M059J (cell line): Measurements from ENCODE around the gene NOXRED1. TPM values are rescaled to one million over a fixed set of nuclear protein-coding genes. Genes with fewer than 3 reads are reported as not detected.
"Not testable (repeated sequence)": the region's sequence is repeated elsewhere in the genome, so short reads cannot be mapped to it uniquely, and the experiment has no call there.

ENCODE experiments used
- DNase-seq: peaks from one replicate; pipeline ENCODE4 v3.0.0-alpha.2; 2012; ENCODE audit warnings: low read depth
- total RNA-seq: library from RNA; depleted of rRNA; stranded (reverse); fragments of >200 nt; shearing (Covaris generic); gene quantifications from 2 replicates; pipeline ENCODE4 v1.2.3, GENCODE V29; 2014; rRNA removed

NOXRED1 gene
- not detected in 2 replicates for total RNA-seq

DNA sequence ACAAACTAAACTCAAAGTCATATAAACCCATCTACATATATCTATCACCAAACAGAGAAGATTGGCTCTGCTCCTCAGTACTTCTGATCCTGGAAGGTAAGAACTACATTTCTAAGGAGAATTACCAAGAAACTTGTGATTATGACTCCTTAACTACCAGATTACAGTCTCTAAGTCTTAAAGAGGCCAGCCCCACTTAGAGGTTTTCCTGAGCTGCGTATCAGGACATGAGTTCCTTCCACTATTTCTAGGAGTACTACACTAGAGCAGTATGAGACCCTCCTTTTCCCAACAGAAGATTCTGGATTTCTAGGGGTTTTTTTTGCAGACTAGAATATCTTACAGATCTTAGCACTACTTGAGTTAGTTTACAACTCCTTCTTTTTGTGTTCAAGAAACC lies at the start of gene NOXRED1:
TSS of gene NOXRED1 (minus strand) at position 101 of the 400 bp plus-strand sequence. CDS start 634 bp downstream, outside the sequence.
- no peak for DNase-seq

GRCh38 chr14:77470224-77470870 lies 47.0 kb upstream of the NOXRED1 start:
- no peak for DNase-seq

DNA sequence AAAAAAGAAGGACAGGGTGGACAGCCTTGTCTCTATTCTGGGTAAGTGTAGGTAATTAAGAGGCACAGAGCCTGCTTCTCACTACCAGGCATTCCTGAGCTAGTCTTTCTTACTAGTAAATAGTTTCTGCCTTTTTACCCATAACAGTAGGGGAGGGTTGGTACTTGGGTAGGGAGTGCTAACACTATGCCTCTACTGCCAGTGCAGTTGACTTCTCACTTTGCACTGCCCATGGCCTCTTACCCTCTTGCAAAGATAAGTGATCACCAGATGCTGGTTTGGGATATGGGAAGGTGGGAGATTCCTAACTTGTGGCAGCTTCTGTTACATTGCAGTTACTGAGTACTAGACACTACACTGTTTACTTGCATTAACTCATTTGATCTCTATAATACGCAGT lies 46.2 kb upstream of the NOXRED1 start:
- DNase-seq: no peak

GRCh38 chr14:77469067-77469505 lies 45.8 kb upstream of the NOXRED1 start:
- no peak for DNase-seq

- no peak for DNase-seq
These were observed 44.5 kb upstream of the NOXRED1 start for GRCh38 chr14:77467801-77468200.

GRCh38 chr14:77459072-77459723 lies 35.9 kb upstream of the NOXRED1 start:
- DNase-seq: peak; percentile 58

GRCh38 chr14:77458249-77458950 lies 35.1 kb upstream of the NOXRED1 start:
- peak; percentile 49 for DNase-seq

DNA sequence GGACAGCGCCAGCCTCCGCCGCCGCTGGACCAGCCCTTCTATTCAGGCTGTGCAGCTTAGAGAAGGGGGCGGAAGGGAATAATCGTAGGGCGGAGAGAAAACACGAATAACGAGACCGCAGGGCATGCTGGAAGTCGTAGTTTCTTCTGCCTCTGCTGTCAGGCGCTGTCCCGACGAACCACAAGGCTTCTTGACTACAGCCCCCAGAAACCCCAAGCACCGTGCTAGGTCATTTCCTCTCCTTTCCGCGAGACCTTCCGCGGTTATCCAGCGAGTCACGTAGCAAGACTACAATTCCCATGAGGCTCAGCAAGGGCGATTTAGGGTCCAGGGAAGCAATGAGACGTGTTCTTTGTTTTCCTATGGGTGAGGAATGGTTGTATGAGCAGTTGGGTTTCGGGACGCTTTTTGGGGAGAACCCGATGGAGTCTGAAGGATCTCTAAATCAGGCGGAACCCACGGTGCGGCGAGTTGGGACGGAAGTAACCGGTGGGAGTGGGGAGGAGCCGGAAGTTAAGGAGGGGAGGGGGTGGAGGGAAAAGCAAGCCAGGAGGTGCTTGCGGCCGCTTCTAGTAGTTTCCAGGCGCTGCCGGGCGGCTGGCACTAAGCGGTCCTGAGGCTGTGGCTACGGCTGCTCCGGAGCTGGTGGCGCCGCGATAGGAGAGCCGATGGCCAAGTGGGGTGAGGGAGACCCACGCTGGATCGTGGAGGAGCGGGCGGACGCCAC lies 34.4 kb upstream of the NOXRED1 start, which contains the start of the genes AHSA1 and VIPAS39:
TSS of gene AHSA1 (plus strand) at position 572 of the 727 bp plus-strand sequence. CDS start at position 669, 97 bp downstream.
TSS of gene VIPAS39 (minus strand) at position 80 of the 727 bp plus-strand sequence. CDS start 3,499 bp downstream, outside the sequence.
- peak; percentile 99 for DNase-seq

DNA sequence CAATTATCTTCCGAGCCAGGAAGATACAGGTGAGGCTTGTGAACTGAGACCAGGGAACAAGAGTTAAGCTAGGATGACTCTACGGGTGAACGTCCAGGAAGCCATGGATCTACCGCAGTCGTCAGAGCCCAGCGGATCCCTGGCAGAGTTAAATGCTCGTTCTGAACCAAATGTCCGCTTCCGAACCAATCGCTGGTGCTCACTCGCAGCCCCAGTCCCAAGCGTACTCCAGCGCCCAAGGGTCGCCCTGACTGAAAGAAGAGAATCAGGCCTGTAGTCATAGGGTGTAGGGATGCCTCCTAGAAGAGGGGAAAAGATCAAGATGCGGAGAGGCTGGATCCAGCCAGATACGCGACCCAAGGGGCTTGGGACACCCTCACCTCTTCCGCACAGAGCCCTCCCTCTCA lies 33.8 kb upstream of the NOXRED1 start:
- no peak for DNase-seq

DNA sequence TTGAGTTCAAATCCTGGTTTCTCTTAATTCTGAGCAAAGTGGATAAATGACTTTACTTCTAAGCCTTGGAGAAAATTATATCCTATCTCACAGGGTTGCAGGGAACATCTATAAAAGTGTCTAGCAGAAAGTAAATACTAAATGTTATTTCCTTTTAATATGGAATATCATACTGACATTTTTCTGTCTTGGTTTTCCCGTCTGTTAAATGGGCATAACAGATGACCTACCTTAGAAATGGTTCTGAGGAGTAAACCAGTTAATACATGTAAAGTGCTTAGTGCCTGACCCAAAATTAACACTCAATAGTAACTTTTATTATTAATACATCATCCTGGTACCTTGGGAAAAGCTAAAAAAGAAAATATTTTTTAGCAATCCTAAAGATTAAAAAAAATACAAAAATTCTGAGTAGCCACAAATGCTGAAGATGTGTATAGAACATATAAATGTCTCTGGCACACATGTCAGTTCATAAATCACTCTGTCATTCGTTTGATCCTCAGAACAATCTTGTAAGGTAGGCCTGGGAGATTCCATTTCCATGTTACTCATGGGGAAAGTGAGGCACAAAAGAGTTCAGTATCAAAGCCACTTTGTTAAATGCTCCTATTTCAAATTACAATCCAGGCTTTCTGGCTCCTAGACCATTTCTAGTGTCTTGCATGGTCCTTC lies 32.8 kb upstream of the NOXRED1 start:
- DNase-seq: no peak

GRCh38 chr14:77442196-77442595 lies 18.9 kb upstream of the NOXRED1 start:
- no peak for DNase-seq

GRCh38 chr14:77439861-77440260 lies 16.5 kb upstream of the NOXRED1 start:
- no peak for DNase-seq

- no peak for DNase-seq
These were observed 15.3 kb upstream of the NOXRED1 start for GRCh38 chr14:77438596-77438995.

- DNase-seq: peak; percentile 39
These were observed 12.7 kb upstream of the NOXRED1 start for GRCh38 chr14:77436042-77436441.

GRCh38 chr14:77426396-77426795 lies 3.1 kb upstream of the NOXRED1 start:
- DNase-seq: no peak

- DNase-seq: no peak
These were observed 1.5 kb upstream of the NOXRED1 start for GRCh38 chr14:77424862-77425261.

DNA sequence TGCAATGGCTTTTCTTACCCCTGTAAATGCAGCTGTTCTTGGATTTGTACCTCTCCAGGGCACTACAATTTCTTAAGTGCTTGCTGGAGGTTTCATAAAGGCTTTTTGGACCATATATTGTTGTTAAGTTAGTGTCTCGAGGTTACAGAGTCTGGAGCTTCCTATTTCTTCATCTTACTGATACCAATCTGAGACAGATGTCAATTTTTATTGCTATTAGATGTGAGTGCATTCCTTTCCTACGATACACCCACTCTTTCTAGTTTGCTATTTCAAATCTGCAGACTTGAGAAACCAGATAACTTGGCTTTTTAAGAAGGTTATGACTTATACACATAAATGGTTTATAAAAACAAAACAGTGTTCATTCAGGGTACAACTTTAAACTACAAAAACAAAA lies 2.1 kb downstream of the NOXRED1 start:
- no peak for DNase-seq

DNA sequence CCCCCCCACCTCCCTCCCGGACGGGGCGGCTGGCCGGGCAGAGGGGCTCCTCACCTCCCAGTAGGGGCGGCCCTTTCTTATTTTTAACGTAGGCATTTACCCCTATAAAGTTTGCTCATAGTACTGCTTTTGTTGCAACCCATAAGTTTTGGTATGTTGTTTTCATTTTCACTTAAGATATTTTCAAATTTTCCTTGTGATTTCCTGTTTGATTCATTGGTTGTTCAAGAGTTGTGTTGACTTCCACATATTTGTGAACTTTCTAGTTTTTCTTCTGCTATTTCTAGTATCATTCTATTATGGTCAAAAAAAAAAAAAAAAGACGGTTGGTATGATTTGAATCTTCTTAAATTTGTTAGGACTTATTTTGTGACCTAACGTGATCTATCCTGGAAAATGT lies 6.5 kb downstream of the NOXRED1 start:
- no peak for DNase-seq

- DNase-seq: not testable (repeated sequence)
These were observed 7.2 kb downstream of the NOXRED1 start for GRCh38 chr14:77416098-77416497.

GRCh38 chr14:77415403-77416030 lies 7.8 kb downstream of the NOXRED1 start:
- DNase-seq: not testable (repeated sequence)

DNA sequence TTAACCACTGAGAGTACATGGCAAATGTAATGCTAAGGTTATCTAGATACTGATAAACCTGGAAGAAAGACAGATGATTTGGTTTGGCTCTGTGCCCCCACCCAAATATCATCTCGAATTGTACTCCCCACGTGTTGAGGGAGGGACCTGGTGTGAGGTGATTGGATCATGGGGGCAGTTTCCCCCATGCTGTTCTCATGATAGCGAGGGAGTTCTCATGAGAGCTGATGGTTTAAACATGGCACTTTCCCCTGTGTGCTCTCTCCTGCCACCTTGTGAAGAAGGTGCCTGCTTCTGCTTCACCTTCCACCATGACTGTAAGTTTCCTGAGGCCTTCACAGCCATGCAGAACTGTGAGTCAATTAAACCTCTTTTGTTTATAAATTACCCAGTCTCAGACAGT lies 14.2 kb downstream of the NOXRED1 start:
- DNase-seq: peak; percentile 16
